ENCODE measurements around the gene SNX25. TPM values are rescaled to one million over a fixed set of nuclear protein-coding genes. Genes with fewer than 3 reads are reported as not detected.

Gene SNX25
- total RNA-seq, 2 experiments from 2014 or later, result 18.9 to 21.6 TPM

Other genes starting within 250 kb of the SNX25 start
- not detected for gene HELT, start 191.1 kb upstream of the SNX25 start, total RNA-seq
- gene SLC25A4, start 66.3 kb upstream of the SNX25 start, total RNA-seq, result 1 to 10 TPM; 7.7 to 8.4 TPM
- 10 to 100 TPM; 47.5 to 48.6 TPM for gene CFAP97, start 5.6 kb upstream of the SNX25 start, total RNA-seq
- gene LRP2BP, start 186.3 kb downstream of the SNX25 start, total RNA-seq, result under 1 TPM; 0.36 to 0.48 TPM
- 10 to 100 TPM; 13.0 to 14.5 TPM for gene ANKRD37, start 187.2 kb downstream of the SNX25 start, total RNA-seq
- 10 to 100 TPM; 28.3 to 33.0 TPM for gene UFSP2, start 216.4 kb downstream of the SNX25 start, total RNA-seq

Data from activated CD4-positive, alpha-beta memory T cell treated with anti-CD3 and anti-CD28 coated beads for 36 hours (primary cell).